Heart left ventricle (tissue), 13 donors: ENCODE measurements around the gene TMEM145.

Experiments used
- CTCF ChIP-seq, 12 donors: fragments of 200-600 bp; sonication (generic) in 4 of 12; IDR thresholded peaks; one replicate each; pipeline versions ENCODE4 v1.5.0 to v1.8.0; 2018 to 2022; ENCODE audit warnings: antibody characterized with exemption in 12 of 12, mild to moderate bottlenecking in 5 of 12
- POLR2A ChIP-seq, 2 donors: fragments of 450-650 bp; IDR thresholded peaks; one replicate each; pipeline ENCODE4 v1.6.1; 2017; ENCODE audit warnings: antibody characterized with exemption in 2 of 2, mild to moderate bottlenecking in 2 of 2, moderate library complexity in 2 of 2
- donor health status: ischemic (EF 13 %, LVEDD 7.1; RV severe dilation, severe dysfunction).
- donor health status: DM: no; HTN: yes; CAD: no.
- donor health status: DM: no; HTN: no; CAD: no.
- donor health status: ischemic (EF 25% LVEDD 6.9; RV normal size, moderate dysfunction).
- donor health status: ischemic (EF 25% LVEDD 5.7; RV mildly dilated, moderate dysfunction).
- donor health status: ischemic (EF 35%, LVEDD 5.7; RV mildly dilated, moderate dysfunction).
- donor health status: nonischemic (EF 11% LVEDD 7.7; RV severe dilation, severe dysfunction).
- donor health status: DM: yes; HTN: yes; CAD: no.
- donor health status: PGD.
- donor health status: ischemic (EF 29% LVEDD 5.4; RV normal size, mild dysfunction).
- donor health status: nonischemic (EF 23%, LVEDD 6.1; RV moderate dilation, normal function).

DNA sequence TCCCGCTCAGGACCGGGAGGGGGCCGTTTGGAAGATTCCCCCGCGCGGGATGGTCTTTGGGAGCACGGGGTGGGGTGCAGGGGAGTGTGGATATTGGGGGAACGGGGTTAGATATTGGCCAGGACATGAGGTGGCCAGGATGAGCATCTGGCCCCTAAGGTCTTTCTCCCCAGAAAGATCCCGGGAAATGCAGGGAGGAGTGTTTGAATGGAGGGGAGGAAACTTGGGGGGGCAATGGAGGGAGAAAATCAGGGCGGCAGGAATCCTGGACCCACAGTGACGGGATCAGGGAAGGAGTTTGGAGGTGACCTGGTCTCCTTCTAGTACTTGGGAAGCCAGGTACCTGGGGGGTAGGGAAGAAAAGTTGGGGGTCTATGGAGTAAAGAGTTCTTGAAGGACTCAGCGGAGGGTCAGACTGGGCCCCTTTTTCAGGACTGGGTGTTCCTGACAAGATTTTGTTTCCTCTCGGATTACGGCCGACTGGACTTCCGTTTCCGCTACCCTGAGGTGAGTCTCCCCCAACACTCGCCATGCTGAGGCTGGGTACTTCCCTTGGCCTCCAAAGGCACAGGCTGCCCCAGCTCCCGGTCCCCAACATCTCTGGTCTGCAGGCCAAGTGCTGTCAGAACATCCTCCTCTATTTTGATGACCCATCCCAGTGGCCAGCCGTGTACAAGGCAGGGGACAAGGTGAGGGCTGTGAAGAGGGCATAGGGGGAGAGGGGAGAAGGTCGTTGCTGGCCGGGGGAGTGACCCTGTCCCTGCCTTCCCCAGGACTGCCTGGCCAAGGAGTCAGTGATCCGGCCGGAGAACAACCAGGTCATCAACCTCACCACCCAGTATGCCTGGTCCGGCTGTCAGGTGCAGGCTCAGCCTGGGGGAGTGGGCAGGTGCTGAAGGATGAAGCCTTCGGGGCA, 989 bp downstream of the TMEM145 start:
- TF ChIP-seq CTCF (IDR thresholded peaks at IDR 0.05), result no peak
- no peak for TF ChIP-seq POLR2A (IDR thresholded peaks at IDR 0.05)
